ENCODE measurements around the gene INPP5F.

DNA sequence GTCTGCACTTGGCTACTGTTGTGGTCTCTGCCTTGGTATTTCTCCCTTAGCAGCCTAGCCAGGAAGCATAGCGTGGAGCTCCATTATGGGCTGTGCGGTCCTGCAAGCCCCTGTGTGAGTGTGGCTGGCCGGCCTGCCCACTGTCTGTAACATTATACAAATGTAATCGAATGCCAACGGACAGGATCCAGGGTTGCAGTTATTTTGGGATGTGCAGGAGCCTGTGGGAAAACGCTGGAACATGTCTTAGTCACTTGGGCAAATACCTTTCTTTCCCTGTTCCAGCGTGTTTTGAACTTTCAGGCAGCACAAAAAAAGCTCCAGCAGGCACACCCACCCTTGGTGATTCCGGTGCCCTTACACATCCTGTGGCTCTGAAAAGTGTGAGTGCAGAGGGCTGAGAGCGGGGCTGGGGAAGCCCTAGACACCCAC lies 45.2 kb upstream of the INPP5F start:
- TF ChIP-seq, protein P1, sequence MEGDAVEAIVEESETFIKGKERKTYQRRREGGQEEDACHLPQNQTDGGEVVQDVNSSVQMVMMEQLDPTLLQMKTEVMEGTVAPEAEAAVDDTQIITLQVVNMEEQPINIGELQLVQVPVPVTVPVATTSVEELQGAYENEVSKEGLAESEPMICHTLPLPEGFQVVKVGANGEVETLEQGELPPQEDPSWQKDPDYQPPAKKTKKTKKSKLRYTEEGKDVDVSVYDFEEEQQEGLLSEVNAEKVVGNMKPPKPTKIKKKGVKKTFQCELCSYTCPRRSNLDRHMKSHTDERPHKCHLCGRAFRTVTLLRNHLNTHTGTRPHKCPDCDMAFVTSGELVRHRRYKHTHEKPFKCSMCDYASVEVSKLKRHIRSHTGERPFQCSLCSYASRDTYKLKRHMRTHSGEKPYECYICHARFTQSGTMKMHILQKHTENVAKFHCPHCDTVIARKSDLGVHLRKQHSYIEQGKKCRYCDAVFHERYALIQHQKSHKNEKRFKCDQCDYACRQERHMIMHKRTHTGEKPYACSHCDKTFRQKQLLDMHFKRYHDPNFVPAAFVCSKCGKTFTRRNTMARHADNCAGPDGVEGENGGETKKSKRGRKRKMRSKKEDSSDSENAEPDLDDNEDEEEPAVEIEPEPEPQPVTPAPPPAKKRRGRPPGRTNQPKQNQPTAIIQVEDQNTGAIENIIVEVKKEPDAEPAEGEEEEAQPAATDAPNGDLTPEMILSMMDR (IDR thresholded peaks at IDR 0.05) = no peak
- no peak for TF ChIP-seq POLR2A (IDR thresholded peaks at IDR 0.05)

Measured in right lobe of liver (tissue), 4 donors.